Glomerular visceral epithelial cell (primary cell): ENCODE data around the gene OR2T11.
"Not testable (repeated sequence)": the region's sequence is repeated elsewhere in the genome, so short reads cannot be mapped to it uniquely, and the experiment has no call there.

Experiments used
- DNase-seq: peaks from one replicate; pipeline ENCODE4 v3.0.0-alpha.2; 2016; ENCODE audit errors: extremely low spot score

Gene OR2T11

DNA sequence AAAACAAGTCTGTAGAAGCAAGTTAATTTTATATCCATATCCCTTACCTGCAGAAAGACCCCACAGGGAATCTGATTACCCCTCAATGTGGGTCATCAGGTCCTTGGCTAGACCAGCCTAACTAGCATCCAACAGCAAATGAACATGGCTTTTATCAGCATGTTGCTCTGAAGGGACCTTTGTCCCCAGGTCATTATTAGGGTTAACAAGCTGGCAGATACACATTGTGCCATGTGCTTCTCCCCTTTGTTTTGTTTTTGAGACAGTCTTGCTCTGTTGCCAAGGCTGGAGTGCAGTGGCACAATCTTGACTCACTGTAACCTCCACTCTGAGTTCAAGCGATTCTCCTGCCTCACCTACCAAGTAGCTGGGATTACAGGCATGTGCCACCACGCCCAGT lies at the start of gene OR2T11:
TSS of gene OR2T11 (minus strand) at position 101 of the 400 bp plus-strand sequence. CDS start 7,963 bp downstream, outside the sequence.
- DNase-seq: not testable (repeated sequence)

- DNase-seq: no peak
Observed at GRCh38 chr1:248681651-248682050, 46.8 kb upstream of the OR2T11 start.

GRCh38 chr1:248670003-248670402 lies 35.1 kb upstream of the OR2T11 start:
- DNase-seq: no peak

- DNase-seq: not testable (repeated sequence)
Observed at GRCh38 chr1:248663453-248664328, 28.8 kb upstream of the OR2T11 start.

DNA sequence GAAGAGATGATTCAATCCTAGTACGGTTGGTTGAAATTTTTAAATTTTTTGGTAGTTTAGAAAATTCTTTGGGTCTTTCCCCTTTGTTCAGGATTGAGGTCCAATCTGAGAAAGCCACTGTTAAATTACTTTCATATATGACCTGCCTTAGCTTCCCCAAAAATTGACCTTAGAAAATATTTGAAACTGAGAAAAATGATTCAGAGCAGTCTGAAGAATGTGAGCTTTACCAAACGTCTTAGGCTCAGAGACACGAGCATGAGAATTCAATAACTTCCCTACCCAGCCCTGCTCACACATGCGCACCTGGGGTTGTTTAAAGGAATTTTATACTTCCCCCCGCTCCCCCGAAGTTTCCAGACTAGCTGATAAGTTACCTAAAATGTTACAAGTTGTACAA lies 21.9 kb upstream of the OR2T11 start:
- not testable (repeated sequence) for DNase-seq

DNA sequence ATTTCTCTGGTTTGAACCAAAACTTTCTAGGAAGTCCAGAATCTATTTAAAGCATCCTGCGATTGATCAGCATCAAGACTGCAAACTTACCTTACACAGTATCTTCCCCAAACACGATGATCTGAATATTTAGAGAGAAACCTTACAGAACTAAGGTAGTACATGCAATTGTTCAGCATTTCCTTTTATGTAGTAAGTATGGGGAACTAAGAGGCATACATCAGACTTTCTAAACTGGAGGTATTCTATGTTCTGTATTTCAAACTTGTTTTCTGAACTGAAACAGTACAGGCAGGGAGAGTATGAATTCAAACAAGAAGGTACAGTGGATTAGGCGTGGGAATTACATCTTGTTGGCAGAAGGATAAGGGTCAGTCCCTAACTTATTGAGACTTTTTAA lies 20.5 kb upstream of the OR2T11 start, which contains the start of gene OR2T27:
TSS of gene OR2T27 (minus strand) at position 175 of the 400 bp plus-strand sequence. CDS start 4,644 bp downstream, outside the sequence.
- not testable (repeated sequence) for DNase-seq

GRCh38 chr1:248648770-248649536 lies 14.1 kb upstream of the OR2T11 start:
- not testable (repeated sequence) for DNase-seq

DNA sequence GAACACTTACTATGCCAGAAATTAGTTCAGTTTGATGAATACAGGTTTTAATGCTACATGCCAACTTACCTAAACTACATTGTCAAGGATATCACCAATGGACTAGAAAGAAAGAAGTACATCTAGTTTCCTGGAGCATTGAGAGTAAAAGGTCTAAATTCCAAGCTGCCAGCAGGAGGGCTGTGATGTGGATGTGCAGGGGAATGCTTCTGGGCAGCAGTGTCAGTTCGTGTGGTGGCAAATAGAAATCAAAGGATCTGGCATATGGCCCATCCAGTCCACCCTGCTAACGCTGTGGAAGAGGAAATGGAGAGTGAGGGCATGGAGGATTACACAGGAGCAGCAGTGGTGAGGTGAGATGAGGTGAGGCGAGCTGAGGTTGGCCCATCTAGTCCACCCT lies 10.3 kb upstream of the OR2T11 start, which contains the start of gene OR2T35:
TSS of gene OR2T35 (minus strand) at position 101 of the 400 bp plus-strand sequence. CDS start 6,020 bp downstream, outside the sequence.
- not testable (repeated sequence) for DNase-seq

DNA sequence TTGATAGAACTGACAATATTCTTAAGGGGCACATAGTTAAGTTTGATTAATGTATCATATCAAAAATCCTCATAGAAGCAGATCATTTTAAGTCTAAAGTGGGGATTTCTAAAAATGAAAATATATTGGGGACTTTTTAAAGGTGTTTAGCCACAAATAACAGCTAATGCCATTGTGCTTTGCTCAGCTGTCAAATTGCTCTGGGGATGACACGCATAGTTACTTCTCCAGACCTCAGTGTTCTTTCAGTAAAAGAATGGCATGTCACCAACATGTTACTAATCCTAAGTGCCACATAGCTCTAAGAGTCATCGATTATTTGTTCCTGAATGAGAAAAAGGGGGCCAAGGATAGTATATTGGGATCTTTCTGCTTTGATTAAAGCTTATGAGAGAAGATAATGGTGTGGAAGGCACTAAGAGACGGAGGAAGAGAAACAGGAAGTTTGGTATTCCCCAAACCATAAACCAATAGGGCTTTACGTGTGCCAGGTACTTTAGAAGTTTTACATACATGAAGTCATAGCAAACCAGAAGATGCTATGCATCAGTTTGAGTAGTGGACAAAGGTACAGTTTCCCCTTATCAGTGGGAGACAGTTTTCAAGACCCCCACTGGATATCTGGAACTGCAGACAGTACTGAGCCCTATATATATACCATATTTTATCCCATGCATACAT lies 8.2 kb upstream of the OR2T11 start:
- not testable (repeated sequence) for DNase-seq

- not testable (repeated sequence) for DNase-seq
Observed at GRCh38 chr1:248641583-248641982, 6.7 kb upstream of the OR2T11 start.

DNA sequence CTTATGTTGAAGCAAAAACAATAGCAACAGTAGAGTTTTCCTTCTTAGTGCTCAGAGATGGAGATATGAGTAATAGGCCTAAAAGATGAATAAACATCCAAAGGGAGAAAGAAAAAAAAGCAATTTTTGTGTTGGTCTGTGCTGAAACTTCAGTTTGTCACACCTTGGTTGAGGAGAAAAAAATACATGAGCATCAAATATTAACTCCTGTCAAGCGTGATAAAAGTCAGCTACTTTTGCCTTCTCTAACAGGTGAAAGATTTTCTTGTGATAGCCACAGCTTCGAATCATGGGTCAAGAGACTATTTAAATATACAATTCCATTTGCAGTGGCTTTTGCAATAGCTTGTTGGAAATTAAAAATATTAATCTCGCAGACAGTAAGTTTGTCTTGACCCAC lies 6.0 kb upstream of the OR2T11 start:
- not testable (repeated sequence) for DNase-seq

- not testable (repeated sequence) for DNase-seq
Observed at GRCh38 chr1:248639652-248640051, 4.8 kb upstream of the OR2T11 start.

GRCh38 chr1:248636612-248637011 lies 1.7 kb upstream of the OR2T11 start:
- DNase-seq: not testable (repeated sequence)

DNA sequence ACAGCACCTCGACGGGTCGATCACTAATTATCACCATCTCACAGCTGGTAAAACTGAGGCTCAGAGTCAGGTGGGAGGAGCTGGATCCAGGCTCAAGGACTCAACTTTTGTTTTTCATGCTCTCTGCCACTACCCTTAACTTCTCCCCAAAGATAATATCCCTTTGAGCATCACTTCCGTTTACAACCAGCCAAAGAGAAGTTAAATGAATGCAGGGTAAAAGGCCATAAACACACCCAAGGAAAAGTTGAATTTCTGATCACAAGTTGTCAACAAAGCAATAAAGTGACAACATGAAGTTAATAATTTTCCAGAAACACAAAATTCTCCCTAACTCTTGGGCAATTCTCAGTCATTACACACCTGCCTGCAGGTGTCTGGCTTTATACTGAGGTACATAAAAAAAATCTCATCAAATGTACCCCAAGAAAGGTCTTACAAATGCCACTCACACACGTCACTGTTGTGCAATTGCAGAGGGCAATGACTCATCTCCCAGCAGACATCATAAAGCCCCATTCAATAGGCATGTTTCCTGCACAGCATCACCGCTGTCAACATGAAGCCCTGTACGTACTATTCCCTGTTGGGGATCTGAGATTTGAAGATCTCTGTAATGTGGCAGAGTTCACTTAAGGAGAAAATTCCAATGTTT lies 3.4 kb downstream of the OR2T11 start:
- DNase-seq: no peak

- DNase-seq: no peak
Observed at GRCh38 chr1:248630551-248630950, 4.3 kb downstream of the OR2T11 start.

DNA sequence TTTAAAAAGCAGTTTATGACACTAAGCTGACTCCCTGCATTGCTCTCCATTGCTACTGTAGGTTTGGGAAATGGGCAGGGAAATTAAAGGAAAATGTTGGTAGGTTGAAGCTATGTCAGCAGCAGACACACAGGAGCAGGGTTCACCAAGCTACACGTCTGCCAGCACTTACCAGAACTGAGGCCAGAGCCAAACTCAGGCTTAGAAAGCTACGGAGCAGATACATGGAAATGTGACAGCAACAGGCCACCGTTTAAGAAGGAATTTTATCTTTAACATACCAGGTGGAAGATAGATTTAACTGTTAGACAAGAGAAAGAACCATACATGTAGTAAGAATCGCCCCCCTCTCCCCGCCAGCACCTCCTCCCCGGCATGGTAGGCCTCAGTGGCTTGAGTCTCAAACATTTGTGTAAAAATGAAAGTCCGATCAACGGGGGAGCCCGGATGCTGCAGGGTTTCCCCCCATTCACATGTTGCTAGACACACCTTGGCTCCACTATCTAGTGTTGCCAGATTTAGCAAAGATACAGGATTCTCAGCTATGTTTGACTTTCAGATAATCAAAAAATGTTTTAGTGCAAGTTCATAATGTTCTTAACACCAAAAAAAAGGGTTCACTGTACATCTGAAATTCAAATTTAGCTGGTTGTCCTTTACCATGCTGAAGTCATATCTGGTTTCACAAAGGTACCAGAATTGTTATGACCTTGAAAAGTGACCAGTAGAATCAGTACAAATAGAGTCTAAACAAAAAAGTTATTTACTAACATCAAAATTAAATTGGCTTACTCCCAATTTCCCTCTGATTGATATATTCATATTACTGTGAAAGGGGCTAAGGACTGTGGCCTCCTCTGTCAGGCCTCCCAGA lies 6.7 kb downstream of the OR2T11 start:
- no peak for DNase-seq

- DNase-seq: no peak
Observed at GRCh38 chr1:248625971-248626370, 8.9 kb downstream of the OR2T11 start.

DNA sequence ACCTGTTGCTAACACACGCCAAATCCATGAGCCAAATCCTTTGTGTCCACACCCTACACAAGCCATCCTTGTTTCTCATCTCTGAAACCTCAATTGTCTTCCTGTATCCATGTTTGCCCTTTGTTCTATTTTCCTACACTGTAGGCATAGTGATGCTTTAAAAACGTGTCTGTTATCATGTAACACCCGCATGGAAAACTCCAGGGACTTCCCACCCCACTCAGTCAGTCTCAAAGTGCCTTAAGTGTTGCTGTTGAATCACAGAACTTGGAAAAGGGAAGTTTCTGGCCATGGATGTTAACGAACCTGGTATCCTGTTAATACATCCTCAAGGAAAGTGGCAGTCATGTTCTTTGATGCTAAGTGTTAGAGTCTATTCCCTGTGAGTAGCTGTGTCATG lies 9.7 kb downstream of the OR2T11 start:
- DNase-seq: no peak

DNA sequence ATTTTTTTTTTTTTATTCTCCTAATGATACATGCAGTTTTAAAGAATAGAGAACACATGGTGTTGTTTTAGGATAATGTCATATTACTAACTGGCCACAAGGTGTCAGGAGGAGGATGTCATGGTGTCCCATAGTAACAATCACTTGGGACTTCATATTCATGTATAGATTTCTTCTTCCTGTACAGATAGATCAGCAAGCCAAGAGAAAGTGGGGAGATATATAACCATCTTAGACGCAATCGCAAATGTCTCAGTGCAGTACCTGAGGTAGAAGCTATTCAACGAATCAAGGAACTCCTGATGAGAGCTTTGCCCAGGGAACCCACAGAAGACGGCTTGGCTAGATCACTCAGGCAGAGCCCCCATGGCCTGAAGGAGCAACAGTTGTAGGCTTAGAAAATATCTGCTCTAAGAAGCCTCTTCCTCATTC lies 12.3 kb downstream of the OR2T11 start:
- peak; percentile 35 for DNase-seq

DNA sequence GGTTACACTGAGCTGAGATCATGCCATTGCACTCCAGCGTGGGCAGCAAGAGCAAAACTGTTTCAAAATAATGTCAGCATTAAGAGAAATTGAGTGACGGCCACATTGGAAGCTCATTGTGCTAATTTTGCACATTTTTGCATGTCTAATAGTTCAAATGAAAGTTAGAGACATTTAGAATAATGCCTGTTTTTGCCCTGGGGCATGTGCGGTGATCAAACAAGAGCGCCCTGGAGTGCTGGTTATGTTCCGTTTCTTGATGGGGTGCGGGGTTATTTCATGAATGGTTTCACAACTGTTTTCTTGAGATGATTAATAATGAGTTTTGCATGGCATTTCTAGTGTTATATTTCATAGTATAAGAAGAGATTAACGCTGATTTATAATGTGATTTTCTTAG lies 13.1 kb downstream of the OR2T11 start:
- DNase-seq: no peak
